GM12878 (cell line): ENCODE measurements around the gene GAS2. TPM values are rescaled to one million over a fixed set of nuclear protein-coding genes. Genes with fewer than 3 reads are reported as not detected.

Source experiments
- ATAC-seq: fragments of 200-7000 bp; cut with Tn5 transposase; 3 replicates; pipeline ENCODE4 v1.9.1; 2020; ENCODE audit warnings: mild to moderate bottlenecking, moderate library complexity
- BruUV-seq: library from RNA; stranded (reverse); fragments of 400-500 nt; replicated peaks from 2 replicates; lab custom pipeline; 2021; lab: Mats Ljungman, UMichigan
- CTCF ChIA-PET: fragments of 300-600 bp; sonication (Branson Sonifier 250); formaldehyde crosslinking; extraction: SDS; loops from one replicate; lab custom pipeline; 2021; ENCODE audit warnings: inconsistent platforms; lab: Yijun Ruan, JAX
- POLR2A ChIA-PET: fragments of 350-600 bp; formaldehyde crosslinking; extraction: SDS; loops from one replicate; lab custom pipeline; 2021; ENCODE audit warnings: inconsistent platforms; lab: Charles Lee
- RAD21 ChIA-PET: fragments of 300-600 bp; sonication (Branson Sonifier 250); formaldehyde crosslinking; loops from one replicate; lab custom pipeline; 2023; ENCODE audit warnings: antibody characterized with exemption; ENCODE audit not compliant: unreplicated experiment; lab: Charles Lee
- SMC1A ChIA-PET: fragments of 300-600 bp; sonication (Branson Sonifier 250); formaldehyde crosslinking; loops from one replicate; lab custom pipeline; 2023; ENCODE audit not compliant: unreplicated experiment, uncharacterized antibody; lab: Charles Lee
- DNase-seq: peaks from one replicate; pipeline ENCODE4 v3.0.0-alpha.2; 2011; ENCODE audit warnings: low read depth, low spot score
- FAIRE-seq: peaks from 3 replicates; lab custom pipeline; 2011; peaks lifted over from hg19 to GRCh38; lab: Jason Lieb, UNC
- H2AFZ ChIP-seq: 2 replicates; pipeline ENCODE4 v1.6.0; 2011; ENCODE audit warnings: low read depth, low read length, control low read depth; ENCODE audit not compliant: control insufficient read depth
- H3K27ac ChIP-seq: 2 replicates; pipeline ENCODE4 v1.5.1; 2011; ENCODE audit warnings: control low read depth; ENCODE audit not compliant: control insufficient read depth, insufficient read depth
- H3K27me3 ChIP-seq, 2 experiments: replicated peaks in 1 of 2; 2 replicates each; pipeline versions ENCODE4 v1.6.0 to v1.6.1; 2011; ENCODE audit warnings: low read length in 1 of 2; ENCODE audit not compliant: control insufficient read depth in 2 of 2, insufficient read depth in 2 of 2
- H3K36me3 ChIP-seq, 2 experiments: 2 replicates each; pipeline ENCODE4 v1.5.1; 2011; ENCODE audit warnings: low read length in 1 of 2; ENCODE audit not compliant: control insufficient read depth in 2 of 2, insufficient read depth in 2 of 2
- H3K4me1 ChIP-seq: 2 replicates; pipeline ENCODE4 v1.6.1; 2011; ENCODE audit warnings: mild to moderate bottlenecking, low read length, moderate library complexity, mixed read lengths; ENCODE audit not compliant: control insufficient read depth, insufficient read depth
- H3K4me2 ChIP-seq: 2 replicates; pipeline ENCODE4 v1.6.0; 2011; ENCODE audit warnings: control low read depth; ENCODE audit not compliant: control insufficient read depth, insufficient read depth
- H3K4me3 ChIP-seq: fragments of 200-600 bp; sonication (generic); 2 replicates; pipeline ENCODE4 v1.5.1; 2016
- H3K79me2 ChIP-seq: 2 replicates; pipeline ENCODE4 v1.6.0; 2011; ENCODE audit warnings: low read length; ENCODE audit not compliant: control insufficient read depth, insufficient read depth
- H3K9ac ChIP-seq: 2 replicates; pipeline ENCODE4 v1.8.0; 2011; ENCODE audit warnings: low read length, control low read depth, mixed read lengths; ENCODE audit not compliant: control insufficient read depth, insufficient read depth
- H3K9me3 ChIP-seq: replicated peaks from 3 replicates; pipeline ENCODE4 v1.5.1; 2011; ENCODE audit warnings: mild to moderate bottlenecking, low read length; ENCODE audit not compliant: control insufficient read depth, insufficient read depth
- H4K20me1 ChIP-seq: 2 replicates; pipeline ENCODE4 v1.6.0; 2011; ENCODE audit not compliant: control insufficient read depth, insufficient read depth
- FOXM1 ChIP-seq: IDR thresholded peaks from 2 replicates; pipeline ENCODE4 v1.6.1; 2012; ENCODE audit warnings: low read depth, mild to moderate bottlenecking, inconsistent platforms, low read length, moderate library complexity
- MYC ChIP-seq: IDR thresholded peaks from 2 replicates; pipeline ENCODE4 v1.6.1; 2011; ENCODE audit warnings: mild to moderate bottlenecking, low read length, moderate library complexity, inconsistent platforms; ENCODE audit not compliant: insufficient read depth, insufficient replicate concordance, insufficient read length, severe bottlenecking
- WGBS: methylation state at CpG from one replicate; pipeline ENCODE4 v1.1.6; 2016; ENCODE audit warnings: low lambda C conversion rate; ENCODE audit not compliant: insufficient replicate concordance, insufficient coverage; ENCODE audit errors: missing lambda C conversion rate; 5-methylcytosine and 5-hydroxymethylcytosine counted together
- in situ Hi-C: fragments of 300-500 bp; cut with MboI; formaldehyde crosslinking; loops from 9 replicates; pipeline ENCODE4 v1.14.3; 2018; ENCODE audit warnings: mixed read lengths
- intact Hi-C: fragments of 100-400 bp; cut with micrococcal nuclease; formaldehyde crosslinking; loops from one replicate; pipeline ENCODE4 v1.14.2; 2022; ENCODE audit not compliant: unreplicated experiment
- polyA plus RNA-seq, 11 experiments: library from polyadenylated mRNA; depleted of rRNA in 4 of 11; unstranded in 6 of 11; stranded (reverse) in 5 of 11; fragments of >200 nt; fragmentation: Nextera tagmentation in 4 of 11; fragmentation: Illumina TruSeq in 1 of 11; extraction: Ambion mirVana in 4 of 11; extraction: Trizol in 1 of 11; gene quantifications; 1 replicate in 1 of 11; 2 replicates in 10 of 11; pipeline versions ENCODE4 v1.2.1 to v1.2.3, GENCODE V29; 2011 to 2016; ENCODE audit warnings: inconsistent platforms in 2 of 11, missing spikeins in 2 of 11, low read depth in 1 of 11
- total RNA-seq, 4 experiments: library from RNA; depleted of rRNA in 3 of 4; stranded (reverse); fragments of >200 nt in 3 of 4; fragmentation: Illumina TruSeq in 1 of 4; extraction: Trizol in 1 of 4; gene quantifications; 2 replicates each; pipeline versions ENCODE4 v1.2.1 to v1.2.3, GENCODE V29; 2013 to 2021
- TF ChIP-seq, protein P1 (sequence below): IDR thresholded peaks from 2 replicates; pipeline ENCODE4 v1.6.1; 2012; ENCODE audit warnings: improper control_type of control experiment, low read depth, low read length; ENCODE audit not compliant: insufficient replicate concordance
- TF ChIP-seq, protein P2 (sequence below): IDR thresholded peaks from 2 replicates; pipeline ENCODE4 v1.6.1; 2012; ENCODE audit warnings: low read length, inconsistent platforms
- TF ChIP-seq, protein P3 (sequence below): fragments of 450-650 bp; IDR thresholded peaks from 2 replicates; pipeline ENCODE4 v1.6.1; 2018; ENCODE audit warnings: mild to moderate bottlenecking, low read depth, moderate library complexity; ENCODE audit not compliant: partially characterized antibody
- TF ChIP-seq, protein P4 (sequence below): IDR thresholded peaks from 2 replicates; pipeline ENCODE4 v1.6.1; 2012; ENCODE audit warnings: low read depth, low read length, improper control_type of control experiment

The GAS2 gene
- total and polyA plus RNA-seq, 10 of the 15 experiments (the other 5 are each of a cell fraction or from before 2014, with no cell fraction given) = 16.4 to 81.4 (median 26.2) TPM

DNA sequence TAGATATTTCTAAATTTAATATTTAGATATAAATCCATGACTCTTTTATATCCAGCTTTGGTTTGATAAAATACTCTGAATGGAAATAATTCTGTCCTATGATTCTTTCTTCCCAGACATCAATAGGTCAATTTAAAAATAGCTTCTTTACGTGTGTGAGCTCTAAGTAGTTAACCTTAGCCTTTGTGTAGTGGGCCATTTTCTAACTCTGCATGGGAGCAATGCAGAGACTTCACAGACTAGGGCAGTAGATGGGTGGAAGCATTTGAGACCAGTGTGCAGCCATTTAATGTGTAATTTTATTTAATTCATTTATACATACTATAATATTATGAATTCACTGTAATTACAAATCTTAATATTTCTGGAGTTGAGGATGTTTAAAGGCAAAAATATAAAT, 23.8 kb downstream of the GAS2 start (continued):
- TF ChIP-seq, protein P1, sequence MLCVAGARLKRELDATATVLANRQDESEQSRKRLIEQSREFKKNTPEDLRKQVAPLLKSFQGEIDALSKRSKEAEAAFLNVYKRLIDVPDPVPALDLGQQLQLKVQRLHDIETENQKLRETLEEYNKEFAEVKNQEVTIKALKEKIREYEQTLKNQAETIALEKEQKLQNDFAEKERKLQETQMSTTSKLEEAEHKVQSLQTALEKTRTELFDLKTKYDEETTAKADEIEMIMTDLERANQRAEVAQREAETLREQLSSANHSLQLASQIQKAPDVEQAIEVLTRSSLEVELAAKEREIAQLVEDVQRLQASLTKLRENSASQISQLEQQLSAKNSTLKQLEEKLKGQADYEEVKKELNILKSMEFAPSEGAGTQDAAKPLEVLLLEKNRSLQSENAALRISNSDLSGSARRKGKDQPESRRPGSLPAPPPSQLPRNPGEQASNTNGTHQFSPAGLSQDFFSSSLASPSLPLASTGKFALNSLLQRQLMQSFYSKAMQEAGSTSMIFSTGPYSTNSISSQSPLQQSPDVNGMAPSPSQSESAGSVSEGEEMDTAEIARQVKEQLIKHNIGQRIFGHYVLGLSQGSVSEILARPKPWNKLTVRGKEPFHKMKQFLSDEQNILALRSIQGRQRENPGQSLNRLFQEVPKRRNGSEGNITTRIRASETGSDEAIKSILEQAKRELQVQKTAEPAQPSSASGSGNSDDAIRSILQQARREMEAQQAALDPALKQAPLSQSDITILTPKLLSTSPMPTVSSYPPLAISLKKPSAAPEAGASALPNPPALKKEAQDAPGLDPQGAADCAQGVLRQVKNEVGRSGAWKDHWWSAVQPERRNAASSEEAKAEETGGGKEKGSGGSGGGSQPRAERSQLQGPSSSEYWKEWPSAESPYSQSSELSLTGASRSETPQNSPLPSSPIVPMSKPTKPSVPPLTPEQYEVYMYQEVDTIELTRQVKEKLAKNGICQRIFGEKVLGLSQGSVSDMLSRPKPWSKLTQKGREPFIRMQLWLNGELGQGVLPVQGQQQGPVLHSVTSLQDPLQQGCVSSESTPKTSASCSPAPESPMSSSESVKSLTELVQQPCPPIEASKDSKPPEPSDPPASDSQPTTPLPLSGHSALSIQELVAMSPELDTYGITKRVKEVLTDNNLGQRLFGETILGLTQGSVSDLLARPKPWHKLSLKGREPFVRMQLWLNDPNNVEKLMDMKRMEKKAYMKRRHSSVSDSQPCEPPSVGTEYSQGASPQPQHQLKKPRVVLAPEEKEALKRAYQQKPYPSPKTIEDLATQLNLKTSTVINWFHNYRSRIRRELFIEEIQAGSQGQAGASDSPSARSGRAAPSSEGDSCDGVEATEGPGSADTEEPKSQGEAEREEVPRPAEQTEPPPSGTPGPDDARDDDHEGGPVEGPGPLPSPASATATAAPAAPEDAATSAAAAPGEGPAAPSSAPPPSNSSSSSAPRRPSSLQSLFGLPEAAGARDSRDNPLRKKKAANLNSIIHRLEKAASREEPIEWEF = no peak
- no peak for TF ChIP-seq MYC
- TF ChIP-seq, all 136 proteins: peak for 0

DNA sequence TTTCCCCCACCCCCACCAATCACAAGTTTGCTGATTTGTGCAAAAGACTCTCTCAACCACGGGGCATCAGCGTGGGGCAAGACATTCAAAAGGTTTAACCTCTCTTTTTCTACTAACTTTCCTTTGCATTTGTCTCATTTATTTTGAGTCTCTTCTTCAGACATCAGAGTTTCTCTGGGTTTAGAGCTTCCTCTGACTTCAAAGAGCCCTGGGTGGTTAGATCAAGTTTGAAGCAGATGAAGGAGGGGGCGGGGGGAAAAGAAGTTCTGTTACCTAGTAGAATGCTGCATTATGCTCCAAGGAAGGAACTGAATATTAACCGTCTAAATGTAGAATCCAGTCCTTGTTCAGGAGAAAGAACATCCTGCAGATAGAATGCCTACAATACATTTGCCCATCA, 24.5 kb downstream of the GAS2 start:
- in situ Hi-C loops = no loop called here
- Histone ChIP-seq H3K27ac (no peak overlapping the region), H3K9ac (no peak overlapping the region), H3K9me3 (no peaks in the 10 kb centered on the region), H3K4me2 (no peak overlapping the region), H2AFZ (no peak overlapping the region), H3K4me1 (no peaks in the 10 kb centered on the region)
- SMC1A ChIA-PET = interaction anchor here (0.7 to 8.3 kb wide), 14 partner anchors 10 to 97 kb away, joined by 3 to 87 read pairs (median 5); no protein-coding TSS in a partner anchor
- ATAC-seq (peak; percentile 32), DNase-seq (no peak)
- TF ChIP-seq, protein P2, sequence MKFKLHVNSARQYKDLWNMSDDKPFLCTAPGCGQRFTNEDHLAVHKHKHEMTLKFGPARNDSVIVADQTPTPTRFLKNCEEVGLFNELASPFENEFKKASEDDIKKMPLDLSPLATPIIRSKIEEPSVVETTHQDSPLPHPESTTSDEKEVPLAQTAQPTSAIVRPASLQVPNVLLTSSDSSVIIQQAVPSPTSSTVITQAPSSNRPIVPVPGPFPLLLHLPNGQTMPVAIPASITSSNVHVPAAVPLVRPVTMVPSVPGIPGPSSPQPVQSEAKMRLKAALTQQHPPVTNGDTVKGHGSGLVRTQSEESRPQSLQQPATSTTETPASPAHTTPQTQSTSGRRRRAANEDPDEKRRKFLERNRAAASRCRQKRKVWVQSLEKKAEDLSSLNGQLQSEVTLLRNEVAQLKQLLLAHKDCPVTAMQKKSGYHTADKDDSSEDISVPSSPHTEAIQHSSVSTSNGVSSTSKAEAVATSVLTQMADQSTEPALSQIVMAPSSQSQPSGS = no peak
- TF ChIP-seq, protein P3, sequence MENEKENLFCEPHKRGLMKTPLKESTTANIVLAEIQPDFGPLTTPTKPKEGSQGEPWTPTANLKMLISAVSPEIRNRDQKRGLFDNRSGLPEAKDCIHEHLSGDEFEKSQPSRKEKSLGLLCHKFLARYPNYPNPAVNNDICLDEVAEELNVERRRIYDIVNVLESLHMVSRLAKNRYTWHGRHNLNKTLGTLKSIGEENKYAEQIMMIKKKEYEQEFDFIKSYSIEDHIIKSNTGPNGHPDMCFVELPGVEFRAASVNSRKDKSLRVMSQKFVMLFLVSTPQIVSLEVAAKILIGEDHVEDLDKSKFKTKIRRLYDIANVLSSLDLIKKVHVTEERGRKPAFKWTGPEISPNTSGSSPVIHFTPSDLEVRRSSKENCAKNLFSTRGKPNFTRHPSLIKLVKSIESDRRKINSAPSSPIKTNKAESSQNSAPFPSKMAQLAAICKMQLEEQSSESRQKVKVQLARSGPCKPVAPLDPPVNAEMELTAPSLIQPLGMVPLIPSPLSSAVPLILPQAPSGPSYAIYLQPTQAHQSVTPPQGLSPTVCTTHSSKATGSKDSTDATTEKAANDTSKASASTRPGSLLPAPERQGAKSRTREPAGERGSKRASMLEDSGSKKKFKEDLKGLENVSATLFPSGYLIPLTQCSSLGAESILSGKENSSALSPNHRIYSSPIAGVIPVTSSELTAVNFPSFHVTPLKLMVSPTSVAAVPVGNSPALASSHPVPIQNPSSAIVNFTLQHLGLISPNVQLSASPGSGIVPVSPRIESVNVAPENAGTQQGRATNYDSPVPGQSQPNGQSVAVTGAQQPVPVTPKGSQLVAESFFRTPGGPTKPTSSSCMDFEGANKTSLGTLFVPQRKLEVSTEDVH = no peak
- TF ChIP-seq FOXM1 = no peak
- TF ChIP-seq, protein P4, sequence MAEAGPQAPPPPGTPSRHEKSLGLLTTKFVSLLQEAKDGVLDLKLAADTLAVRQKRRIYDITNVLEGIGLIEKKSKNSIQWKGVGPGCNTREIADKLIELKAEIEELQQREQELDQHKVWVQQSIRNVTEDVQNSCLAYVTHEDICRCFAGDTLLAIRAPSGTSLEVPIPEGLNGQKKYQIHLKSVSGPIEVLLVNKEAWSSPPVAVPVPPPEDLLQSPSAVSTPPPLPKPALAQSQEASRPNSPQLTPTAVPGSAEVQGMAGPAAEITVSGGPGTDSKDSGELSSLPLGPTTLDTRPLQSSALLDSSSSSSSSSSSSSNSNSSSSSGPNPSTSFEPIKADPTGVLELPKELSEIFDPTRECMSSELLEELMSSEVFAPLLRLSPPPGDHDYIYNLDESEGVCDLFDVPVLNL = no peak
- TF ChIP-seq, all 136 proteins: peak for 0
- no peak for FAIRE-seq
- no peak overlapping the region for H3K4me3 ChIP-seq
- POLR2A ChIA-PET = interaction anchor here (0.9 to 6.4 kb wide), 5 partner anchors 9 to 28 kb away, joined by 4 to 60 read pairs (median 12); no protein-coding TSS in a partner anchor
- no peaks in the 10 kb centered on the region for H3K79me2 ChIP-seq
- BruUV-seq = no TSS peak
- intact Hi-C loops = no loop called here
- 10% methylated on average over 4 of the region's 4 CpGs for WGBS
- no peaks in the 10 kb centered on the region for H3K36me3 ChIP-seq
- RAD21 ChIA-PET = interaction anchor here (0.7 to 9.4 kb wide), 11 partner anchors 11 to 138 kb away, joined by 3 to 101 read pairs (median 5); partner anchors contain the start of gene SVIP
- CTCF ChIA-PET = interaction anchor here (0.7 to 3.8 kb wide), 13 partner anchors 9 to 97 kb away, joined by 3 to 15 read pairs (median 4); no protein-coding TSS in a partner anchor
- no peaks in the 10 kb centered on the region for H3K27me3 ChIP-seq
- H4K20me1 ChIP-seq = no peaks in the 10 kb centered on the region
